ENCODE results near the gene KICS2.

KICS2 gene

GRCh38 chr12:64194333-64195149 is 27.6 kb downstream of the KICS2 start:
- no peak for TF ChIP-seq CTCF (conservative IDR thresholded peaks at IDR 0.05)
- no peak overlapping the region for H3K27ac ChIP-seq

GRCh38 chr12:64193931-64194330 is 28.2 kb downstream of the KICS2 start:
- no peak for TF ChIP-seq CTCF (conservative IDR thresholded peaks at IDR 0.05)
- H3K27ac ChIP-seq: no peak overlapping the region

GRCh38 chr12:64192644-64193444 is 29.3 kb downstream of the KICS2 start:
- no peak for TF ChIP-seq CTCF (conservative IDR thresholded peaks at IDR 0.05)
- no peak overlapping the region for H3K27ac ChIP-seq

GRCh38 chr12:64190140-64190539 is 32.0 kb downstream of the KICS2 start:
- TF ChIP-seq CTCF (conservative IDR thresholded peaks at IDR 0.05): no peak

GRCh38 chr12:64189530-64189929 is 32.6 kb downstream of the KICS2 start:
- TF ChIP-seq CTCF (conservative IDR thresholded peaks at IDR 0.05): no peak

More at GRCh38 chr12:64190140-64190539, 32.0 kb downstream of the KICS2 start:
- H3K27ac ChIP-seq: no peak overlapping the region

GRCh38 chr12:64187794-64188193 is 34.3 kb downstream of the KICS2 start:
- no peak overlapping the region for H3K27ac ChIP-seq
- TF ChIP-seq CTCF (conservative IDR thresholded peaks at IDR 0.05): no peak

More at GRCh38 chr12:64189530-64189929, 32.6 kb downstream of the KICS2 start:
- H3K27ac ChIP-seq: no peak overlapping the region

- H3K27ac ChIP-seq: no peak overlapping the region
- TF ChIP-seq CTCF (conservative IDR thresholded peaks at IDR 0.05): no peak
These were observed 34.7 kb downstream of the KICS2 start for GRCh38 chr12:64187370-64187769.
